GM23338 (cell line): ENCODE measurements around the gene IFT74. TPM values are rescaled to one million over a fixed set of nuclear protein-coding genes. Genes with fewer than 3 reads are reported as not detected.

ENCODE experiments used
- ATAC-seq: fragments of 200-7000 bp; cut with Tn5 transposase; 3 replicates; pipeline ENCODE4 v1.9.1; 2020
- DNase-seq: peaks from one replicate; pipeline ENCODE4 v3.0.0-alpha.2; 2015; ENCODE audit warnings: low spot score
- H2AFZ ChIP-seq: fragments of 200-600 bp; sonication (generic); 2 replicates; pipeline ENCODE4 v1.8.0; 2016; ENCODE audit warnings: antibody characterized with exemption, mild to moderate bottlenecking, moderate library complexity
- H3F3A ChIP-seq: fragments of 200-600 bp; sonication (generic); replicated peaks from 2 replicates; pipeline ENCODE4 v1.8.0; 2017; ENCODE audit warnings: antibody characterized with exemption, mixed run types, low read depth
- H3K27ac ChIP-seq: fragments of 200-600 bp; sonication (generic); 2 replicates; pipeline ENCODE4 v1.6.1; 2016; ENCODE audit warnings: low read depth
- H3K27me3 ChIP-seq: fragments of 200-600 bp; sonication (generic); 2 replicates; pipeline ENCODE4 v1.8.0; 2016; ENCODE audit warnings: mild to moderate bottlenecking, mixed run types, moderate library complexity; ENCODE audit not compliant: insufficient read depth
- H3K36me3 ChIP-seq: fragments of 200-600 bp; sonication (generic); 2 replicates; pipeline ENCODE4 v1.8.0; 2016; ENCODE audit warnings: mild to moderate bottlenecking; ENCODE audit not compliant: insufficient read depth
- H3K4me1 ChIP-seq: fragments of 200-600 bp; sonication (generic); 2 replicates; pipeline ENCODE4 v1.8.0; 2016; ENCODE audit warnings: mild to moderate bottlenecking, moderate library complexity; ENCODE audit not compliant: insufficient read depth
- H3K4me2 ChIP-seq: fragments of 200-600 bp; sonication (generic); 2 replicates; pipeline ENCODE4 v1.7.1; 2017; ENCODE audit warnings: mixed run types
- H3K4me3 ChIP-seq: fragments of 200-600 bp; sonication (generic); 2 replicates; pipeline ENCODE4 v1.6.1; 2016; ENCODE audit warnings: mixed run types
- H3K79me2 ChIP-seq: fragments of 200-600 bp; sonication (generic); replicated peaks from 2 replicates; pipeline ENCODE4 v1.8.0; 2017; ENCODE audit warnings: mild to moderate bottlenecking; ENCODE audit not compliant: insufficient read depth
- H3K9me2 ChIP-seq: fragments of 200-600 bp; sonication (generic); 2 replicates; pipeline ENCODE4 v1.8.0; 2017; ENCODE audit not compliant: insufficient read depth
- H4K20me1 ChIP-seq: fragments of 200-600 bp; sonication (generic); replicated peaks from 2 replicates; pipeline ENCODE4 v1.8.0; 2017; ENCODE audit warnings: mild to moderate bottlenecking; ENCODE audit not compliant: insufficient read depth
- H3K27ac Mint-ChIP-seq: 2 replicates; pipeline ENCODE4 v1.8.0; 2020; ENCODE audit warnings: inconsistent platforms, mild to moderate bottlenecking, moderate library complexity, mixed read lengths
- H3K27me3 Mint-ChIP-seq: 3 replicates; pipeline ENCODE4 v1.8.0; 2022; ENCODE audit warnings: low read depth, mild to moderate bottlenecking, moderate library complexity, mixed read lengths, inconsistent platforms; ENCODE audit not compliant: insufficient read depth, poor library complexity
- H3K36me3 Mint-ChIP-seq: 3 replicates; pipeline ENCODE4 v1.8.0; 2021; ENCODE audit warnings: low read depth, mild to moderate bottlenecking, inconsistent platforms, moderate library complexity, mixed read lengths
- H3K4me1 Mint-ChIP-seq: 3 replicates; pipeline ENCODE4 v1.8.0; 2020; ENCODE audit warnings: mild to moderate bottlenecking, inconsistent platforms, mixed read lengths
- H3K4me3 Mint-ChIP-seq: 3 replicates; pipeline ENCODE4 v1.8.0; 2021; ENCODE audit warnings: moderate library complexity, mild to moderate bottlenecking, inconsistent platforms, mixed read lengths
- H3K9me3 Mint-ChIP-seq: 3 replicates; pipeline ENCODE4 v1.8.0; 2020; ENCODE audit warnings: moderate library complexity, mild to moderate bottlenecking, inconsistent platforms, mixed read lengths
- CREB1 ChIP-seq: fragments of 250-450 bp; sonication (Bioruptor Pico); IDR thresholded peaks from 2 replicates; pipeline ENCODE4 v1.5.0; 2020; ENCODE audit warnings: low read depth, mild to moderate bottlenecking, moderate library complexity
- EZH2 ChIP-seq: fragments of 200-600 bp; sonication (generic); IDR thresholded peaks from one replicate; pipeline ENCODE4 v1.8.0; 2017; ENCODE audit warnings: antibody characterized with exemption, mild to moderate bottlenecking, low read depth; ENCODE audit not compliant: unreplicated experiment
- EZH2phosphoT487 ChIP-seq: fragments of 200-600 bp; sonication (generic); IDR thresholded peaks from one replicate; pipeline ENCODE4 v1.8.1; 2018; ENCODE audit warnings: antibody characterized with exemption; ENCODE audit not compliant: unreplicated experiment
- JUNB ChIP-seq: IDR thresholded peaks from one replicate; pipeline ENCODE4 v1.6.1; 2016; ENCODE audit warnings: antibody characterized with exemption; ENCODE audit not compliant: unreplicated experiment
- NANOG ChIP-seq: IDR thresholded peaks from 2 replicates; pipeline ENCODE4 v1.6.1; 2016; ENCODE audit warnings: antibody characterized with exemption, borderline replicate concordance
- POLR2AphosphoS5 ChIP-seq: IDR thresholded peaks from 2 replicates; pipeline ENCODE4 v1.6.1; 2016; ENCODE audit warnings: antibody characterized with exemption, low read depth
- REST ChIP-seq: IDR thresholded peaks from one replicate; pipeline ENCODE4 v1.6.1; 2018; ENCODE audit warnings: antibody characterized with exemption; ENCODE audit not compliant: unreplicated experiment
- STAT1 ChIP-seq: IDR thresholded peaks from one replicate; pipeline ENCODE4 v1.6.1; 2016; ENCODE audit warnings: antibody characterized with exemption; ENCODE audit not compliant: unreplicated experiment
- ZNF114 ChIP-seq: fragments of 250-450 bp; sonication (Bioruptor Pico); IDR thresholded peaks from 2 replicates; pipeline ENCODE4 v1.5.0; 2020; ENCODE audit warnings: mild to moderate bottlenecking, moderate library complexity
- ZNF331 ChIP-seq: fragments of 250-450 bp; sonication (Bioruptor Pico); IDR thresholded peaks from 2 replicates; pipeline ENCODE4 v1.5.0; 2020; ENCODE audit warnings: low read depth, mild to moderate bottlenecking, moderate library complexity
- polyA plus RNA-seq: library from polyadenylated mRNA; unstranded; fragments of >200 nt; fragmentation: Nextera tagmentation; extraction: Ambion mirVana; gene quantifications from 2 replicates; pipeline ENCODE4 v1.2.1, GENCODE V29; 2016
- total RNA-seq: library from RNA; depleted of rRNA; stranded (reverse); fragments of >200 nt; shearing (Covaris generic); gene quantifications from 2 replicates; pipeline ENCODE4 v1.2.3, GENCODE V29; 2014
- TF ChIP-seq, protein P1 (sequence below): fragments of 250-450 bp; sonication (Bioruptor Pico); IDR thresholded peaks from 2 replicates; pipeline ENCODE4 v1.5.0; 2020; ENCODE audit warnings: mild to moderate bottlenecking, moderate library complexity
- TF ChIP-seq, protein P2 (sequence below): IDR thresholded peaks from 2 replicates; pipeline ENCODE4 v1.6.1; 2016; ENCODE audit warnings: antibody characterized with exemption
- TF ChIP-seq, protein P3 (sequence below), 2 experiments: fragments of 200-600 bp in 1 of 2; sonication (generic) in 1 of 2; conservative IDR thresholded peaks; 2 replicates each; pipeline versions ENCODE4 v1.5.1 to v1.6.1; 2016 to 2017; ENCODE audit warnings: antibody characterized with exemption in 2 of 2, low read depth in 2 of 2, mild to moderate bottlenecking in 2 of 2, moderate library complexity in 1 of 2

The IFT74 gene
- total and polyA plus RNA-seq, 2 experiments from 2014 or later, result 14.6 to 30.0 TPM

DNA sequence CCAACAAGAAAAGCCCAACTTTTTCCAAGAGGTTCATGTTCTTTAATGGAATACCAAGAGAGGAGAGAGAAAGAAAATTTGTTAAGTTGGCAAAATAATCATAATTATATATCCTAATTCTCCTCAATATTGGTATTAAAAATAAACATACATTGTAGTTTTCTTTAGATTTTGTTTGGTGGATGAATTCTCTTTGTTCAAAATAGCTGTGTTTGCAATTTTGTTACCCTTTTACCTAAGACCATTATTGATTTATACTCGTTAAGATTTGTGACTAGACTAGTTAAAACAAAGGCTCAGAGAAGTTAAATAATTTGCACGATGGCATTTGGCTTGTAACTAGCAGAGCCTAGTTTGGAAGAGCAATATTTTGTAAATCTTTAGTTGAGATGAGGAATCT is 39.6 kb downstream of the IFT74 start:
- Histone ChIP-seq H4K20me1 (no peaks in the 10 kb centered on the region), H3K4me2 (no peak overlapping the region), H3K9me2 (no peaks in the 10 kb centered on the region), H3K36me3 (no peaks in the 10 kb centered on the region), H3F3A (no peaks in the 10 kb centered on the region), H2AFZ (no peak overlapping the region), H3K27me3 (no peaks in the 10 kb centered on the region), H3K79me2 (no peaks in the 10 kb centered on the region), H3K27ac (no peak overlapping the region), H3K4me1 (no peaks in the 10 kb centered on the region), H3K4me3 (no peak overlapping the region)
- no peak for DNase-seq
- no peaks in the 10 kb centered on the region for H3K27me3 Mint-ChIP-seq
- no peaks in the 10 kb centered on the region for H3K36me3 Mint-ChIP-seq
- H3K9me3 Mint-ChIP-seq, result no peaks in the 10 kb centered on the region
- TF ChIP-seq STAT1 (no peak), NANOG (no peak), ZNF331 (CRISPR knock-in tag) (no peak), CREB1 (no peak), POLR2AphosphoS5 (no peak), ZNF114 (CRISPR knock-in tag) (no peak), EZH2phosphoT487 (no peak), EZH2 (no peak), REST (no peak), JUNB (no peak)
- TF ChIP-seq, protein P1, sequence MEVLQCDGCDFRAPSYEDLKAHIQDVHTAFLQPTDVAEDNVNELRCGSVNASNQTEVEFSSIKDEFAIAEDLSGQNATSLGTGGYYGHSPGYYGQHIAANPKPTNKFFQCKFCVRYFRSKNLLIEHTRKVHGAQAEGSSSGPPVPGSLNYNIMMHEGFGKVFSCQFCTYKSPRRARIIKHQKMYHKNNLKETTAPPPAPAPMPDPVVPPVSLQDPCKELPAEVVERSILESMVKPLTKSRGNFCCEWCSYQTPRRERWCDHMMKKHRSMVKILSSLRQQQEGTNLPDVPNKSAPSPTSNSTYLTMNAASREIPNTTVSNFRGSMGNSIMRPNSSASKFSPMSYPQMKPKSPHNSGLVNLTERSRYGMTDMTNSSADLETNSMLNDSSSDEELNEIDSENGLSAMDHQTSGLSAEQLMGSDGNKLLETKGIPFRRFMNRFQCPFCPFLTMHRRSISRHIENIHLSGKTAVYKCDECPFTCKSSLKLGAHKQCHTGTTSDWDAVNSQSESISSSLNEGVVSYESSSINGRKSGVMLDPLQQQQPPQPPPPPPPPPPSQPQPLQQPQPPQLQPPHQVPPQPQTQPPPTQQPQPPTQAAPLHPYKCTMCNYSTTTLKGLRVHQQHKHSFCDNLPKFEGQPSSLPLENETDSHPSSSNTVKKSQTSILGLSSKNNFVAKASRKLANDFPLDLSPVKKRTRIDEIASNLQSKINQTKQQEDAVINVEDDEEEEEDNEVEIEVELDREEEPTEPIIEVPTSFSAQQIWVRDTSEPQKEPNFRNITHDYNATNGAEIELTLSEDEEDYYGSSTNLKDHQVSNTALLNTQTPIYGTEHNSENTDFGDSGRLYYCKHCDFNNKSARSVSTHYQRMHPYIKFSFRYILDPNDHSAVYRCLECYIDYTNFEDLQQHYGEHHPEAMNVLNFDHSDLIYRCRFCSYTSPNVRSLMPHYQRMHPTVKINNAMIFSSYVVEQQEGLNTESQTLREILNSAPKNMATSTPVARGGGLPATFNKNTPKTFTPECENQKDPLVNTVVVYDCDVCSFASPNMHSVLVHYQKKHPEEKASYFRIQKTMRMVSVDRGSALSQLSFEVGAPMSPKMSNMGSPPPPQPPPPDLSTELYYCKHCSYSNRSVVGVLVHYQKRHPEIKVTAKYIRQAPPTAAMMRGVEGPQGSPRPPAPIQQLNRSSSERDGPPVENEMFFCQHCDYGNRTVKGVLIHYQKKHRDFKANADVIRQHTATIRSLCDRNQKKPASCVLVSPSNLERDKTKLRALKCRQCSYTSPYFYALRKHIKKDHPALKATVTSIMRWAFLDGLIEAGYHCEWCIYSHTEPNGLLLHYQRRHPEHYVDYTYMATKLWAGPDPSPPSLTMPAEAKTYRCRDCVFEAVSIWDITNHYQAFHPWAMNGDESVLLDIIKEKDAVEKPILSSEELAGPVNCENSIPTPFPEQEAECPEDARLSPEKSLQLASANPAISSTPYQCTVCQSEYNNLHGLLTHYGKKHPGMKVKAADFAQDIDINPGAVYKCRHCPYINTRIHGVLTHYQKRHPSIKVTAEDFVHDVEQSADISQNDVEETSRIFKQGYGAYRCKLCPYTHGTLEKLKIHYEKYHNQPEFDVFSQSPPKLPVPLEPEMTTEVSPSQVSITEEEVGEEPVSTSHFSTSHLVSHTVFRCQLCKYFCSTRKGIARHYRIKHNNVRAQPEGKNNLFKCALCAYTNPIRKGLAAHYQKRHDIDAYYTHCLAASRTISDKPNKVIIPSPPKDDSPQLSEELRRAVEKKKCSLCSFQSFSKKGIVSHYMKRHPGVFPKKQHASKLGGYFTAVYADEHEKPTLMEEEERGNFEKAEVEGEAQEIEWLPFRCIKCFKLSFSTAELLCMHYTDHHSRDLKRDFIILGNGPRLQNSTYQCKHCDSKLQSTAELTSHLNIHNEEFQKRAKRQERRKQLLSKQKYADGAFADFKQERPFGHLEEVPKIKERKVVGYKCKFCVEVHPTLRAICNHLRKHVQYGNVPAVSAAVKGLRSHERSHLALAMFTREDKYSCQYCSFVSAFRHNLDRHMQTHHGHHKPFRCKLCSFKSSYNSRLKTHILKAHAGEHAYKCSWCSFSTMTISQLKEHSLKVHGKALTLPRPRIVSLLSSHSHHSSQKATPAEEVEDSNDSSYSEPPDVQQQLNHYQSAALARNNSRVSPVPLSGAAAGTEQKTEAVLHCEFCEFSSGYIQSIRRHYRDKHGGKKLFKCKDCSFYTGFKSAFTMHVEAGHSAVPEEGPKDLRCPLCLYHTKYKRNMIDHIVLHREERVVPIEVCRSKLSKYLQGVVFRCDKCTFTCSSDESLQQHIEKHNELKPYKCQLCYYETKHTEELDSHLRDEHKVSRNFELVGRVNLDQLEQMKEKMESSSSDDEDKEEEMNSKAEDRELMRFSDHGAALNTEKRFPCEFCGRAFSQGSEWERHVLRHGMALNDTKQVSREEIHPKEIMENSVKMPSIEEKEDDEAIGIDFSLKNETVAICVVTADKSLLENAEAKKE (CRISPR knock-in tag), result no peak
- TF ChIP-seq, protein P2, sequence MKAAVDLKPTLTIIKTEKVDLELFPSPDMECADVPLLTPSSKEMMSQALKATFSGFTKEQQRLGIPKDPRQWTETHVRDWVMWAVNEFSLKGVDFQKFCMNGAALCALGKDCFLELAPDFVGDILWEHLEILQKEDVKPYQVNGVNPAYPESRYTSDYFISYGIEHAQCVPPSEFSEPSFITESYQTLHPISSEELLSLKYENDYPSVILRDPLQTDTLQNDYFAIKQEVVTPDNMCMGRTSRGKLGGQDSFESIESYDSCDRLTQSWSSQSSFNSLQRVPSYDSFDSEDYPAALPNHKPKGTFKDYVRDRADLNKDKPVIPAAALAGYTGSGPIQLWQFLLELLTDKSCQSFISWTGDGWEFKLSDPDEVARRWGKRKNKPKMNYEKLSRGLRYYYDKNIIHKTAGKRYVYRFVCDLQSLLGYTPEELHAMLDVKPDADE, result no peak
- TF ChIP-seq, protein P3, sequence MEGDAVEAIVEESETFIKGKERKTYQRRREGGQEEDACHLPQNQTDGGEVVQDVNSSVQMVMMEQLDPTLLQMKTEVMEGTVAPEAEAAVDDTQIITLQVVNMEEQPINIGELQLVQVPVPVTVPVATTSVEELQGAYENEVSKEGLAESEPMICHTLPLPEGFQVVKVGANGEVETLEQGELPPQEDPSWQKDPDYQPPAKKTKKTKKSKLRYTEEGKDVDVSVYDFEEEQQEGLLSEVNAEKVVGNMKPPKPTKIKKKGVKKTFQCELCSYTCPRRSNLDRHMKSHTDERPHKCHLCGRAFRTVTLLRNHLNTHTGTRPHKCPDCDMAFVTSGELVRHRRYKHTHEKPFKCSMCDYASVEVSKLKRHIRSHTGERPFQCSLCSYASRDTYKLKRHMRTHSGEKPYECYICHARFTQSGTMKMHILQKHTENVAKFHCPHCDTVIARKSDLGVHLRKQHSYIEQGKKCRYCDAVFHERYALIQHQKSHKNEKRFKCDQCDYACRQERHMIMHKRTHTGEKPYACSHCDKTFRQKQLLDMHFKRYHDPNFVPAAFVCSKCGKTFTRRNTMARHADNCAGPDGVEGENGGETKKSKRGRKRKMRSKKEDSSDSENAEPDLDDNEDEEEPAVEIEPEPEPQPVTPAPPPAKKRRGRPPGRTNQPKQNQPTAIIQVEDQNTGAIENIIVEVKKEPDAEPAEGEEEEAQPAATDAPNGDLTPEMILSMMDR (conservative IDR thresholded peaks at IDR 0.05; ENCODE audit: low read depth in 2 of 2), result no peak
- ATAC-seq, result no peak
- no peak overlapping the region for H3K27ac Mint-ChIP-seq
- no peak overlapping the region for H3K4me3 Mint-ChIP-seq
- no peaks in the 10 kb centered on the region for H3K4me1 Mint-ChIP-seq
